HL-60 (cell line): ENCODE data around the gene AZIN2.
"Not testable (repeated sequence)": the region's sequence is repeated elsewhere in the genome, so short reads cannot be mapped to it uniquely, and the experiment has no call there.

Experiments used
- DNase-seq, 2 experiments: peaks; one replicate each; pipeline ENCODE4 v3.0.0-alpha.2; 2010 to 2020; ENCODE audit warnings: low read depth in 1 of 2, low spot score in 1 of 2
- H3K27ac ChIP-seq: fragments of 250-450 bp; sonication (Bioruptor Pico); replicated peaks from 2 replicates; pipeline ENCODE4 v1.5.1; 2020; ENCODE audit warnings: mild to moderate bottlenecking, moderate library complexity
- H3K27me3 ChIP-seq: fragments of 250-450 bp; sonication (Bioruptor Pico); 2 replicates; pipeline ENCODE4 v1.5.1; 2021; ENCODE audit warnings: mild to moderate bottlenecking, moderate library complexity; ENCODE audit not compliant: insufficient read depth, poor library complexity, severe bottlenecking
- H3K4me3 ChIP-seq: replicated peaks from 2 replicates; pipeline ENCODE4 v1.5.1; 2011; ENCODE audit warnings: mild to moderate bottlenecking, control low read depth, low read length; ENCODE audit not compliant: insufficient read depth
- GABPA ChIP-seq: IDR thresholded peaks from 2 replicates; pipeline ENCODE4 v1.6.1; 2012; ENCODE audit warnings: low read depth
- POLR2AphosphoS5 ChIP-seq: IDR thresholded peaks from 2 replicates; pipeline ENCODE4 v1.6.1; 2012; ENCODE audit warnings: low read depth
- SPI1 ChIP-seq: IDR thresholded peaks from 2 replicates; pipeline ENCODE4 v1.6.1; 2012; ENCODE audit warnings: low read depth, mild to moderate bottlenecking, borderline replicate concordance
- TF ChIP-seq, protein P1 (sequence below): IDR thresholded peaks from 2 replicates; pipeline ENCODE4 v1.6.1; 2012; ENCODE audit warnings: low read depth; ENCODE audit not compliant: insufficient replicate concordance
- TF ChIP-seq, protein P2 (sequence below): IDR thresholded peaks from one replicate; pipeline ENCODE4 v1.5.1; 2011; ENCODE audit warnings: low read length, control low read depth, inconsistent platforms; ENCODE audit not compliant: insufficient read depth

AZIN2 gene

DNA sequence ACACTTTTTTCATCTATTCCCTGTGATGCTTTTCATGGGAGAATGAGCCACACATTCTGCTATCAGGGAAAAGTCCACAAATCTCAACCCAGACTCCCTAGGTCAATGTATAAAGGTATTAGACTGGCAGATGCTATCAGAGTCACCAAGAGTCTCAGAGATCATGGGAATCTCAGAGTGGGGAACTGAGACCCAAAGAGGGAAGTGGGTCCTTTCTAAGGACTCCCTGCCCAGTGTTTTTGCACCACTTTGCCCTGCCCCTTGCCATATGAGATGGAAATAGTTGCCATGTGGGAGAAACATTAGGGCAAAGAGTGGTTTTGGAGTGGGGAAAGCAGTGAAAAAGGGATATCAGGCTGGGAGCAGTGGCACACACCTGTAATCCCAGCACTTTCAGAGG is 19.1 kb upstream of the AZIN2 start:
- Histone ChIP-seq H3K4me3 (no peak overlapping the region), H3K27ac (no peak overlapping the region), H3K27me3 (no peaks in the 10 kb centered on the region)
- TF ChIP-seq SPI1, result no peak
- TF ChIP-seq POLR2AphosphoS5, result no peak
- TF ChIP-seq, protein P1, sequence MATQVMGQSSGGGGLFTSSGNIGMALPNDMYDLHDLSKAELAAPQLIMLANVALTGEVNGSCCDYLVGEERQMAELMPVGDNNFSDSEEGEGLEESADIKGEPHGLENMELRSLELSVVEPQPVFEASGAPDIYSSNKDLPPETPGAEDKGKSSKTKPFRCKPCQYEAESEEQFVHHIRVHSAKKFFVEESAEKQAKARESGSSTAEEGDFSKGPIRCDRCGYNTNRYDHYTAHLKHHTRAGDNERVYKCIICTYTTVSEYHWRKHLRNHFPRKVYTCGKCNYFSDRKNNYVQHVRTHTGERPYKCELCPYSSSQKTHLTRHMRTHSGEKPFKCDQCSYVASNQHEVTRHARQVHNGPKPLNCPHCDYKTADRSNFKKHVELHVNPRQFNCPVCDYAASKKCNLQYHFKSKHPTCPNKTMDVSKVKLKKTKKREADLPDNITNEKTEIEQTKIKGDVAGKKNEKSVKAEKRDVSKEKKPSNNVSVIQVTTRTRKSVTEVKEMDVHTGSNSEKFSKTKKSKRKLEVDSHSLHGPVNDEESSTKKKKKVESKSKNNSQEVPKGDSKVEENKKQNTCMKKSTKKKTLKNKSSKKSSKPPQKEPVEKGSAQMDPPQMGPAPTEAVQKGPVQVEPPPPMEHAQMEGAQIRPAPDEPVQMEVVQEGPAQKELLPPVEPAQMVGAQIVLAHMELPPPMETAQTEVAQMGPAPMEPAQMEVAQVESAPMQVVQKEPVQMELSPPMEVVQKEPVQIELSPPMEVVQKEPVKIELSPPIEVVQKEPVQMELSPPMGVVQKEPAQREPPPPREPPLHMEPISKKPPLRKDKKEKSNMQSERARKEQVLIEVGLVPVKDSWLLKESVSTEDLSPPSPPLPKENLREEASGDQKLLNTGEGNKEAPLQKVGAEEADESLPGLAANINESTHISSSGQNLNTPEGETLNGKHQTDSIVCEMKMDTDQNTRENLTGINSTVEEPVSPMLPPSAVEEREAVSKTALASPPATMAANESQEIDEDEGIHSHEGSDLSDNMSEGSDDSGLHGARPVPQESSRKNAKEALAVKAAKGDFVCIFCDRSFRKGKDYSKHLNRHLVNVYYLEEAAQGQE, result no peak
- TF ChIP-seq GABPA, result no peak
- TF ChIP-seq, protein P2, sequence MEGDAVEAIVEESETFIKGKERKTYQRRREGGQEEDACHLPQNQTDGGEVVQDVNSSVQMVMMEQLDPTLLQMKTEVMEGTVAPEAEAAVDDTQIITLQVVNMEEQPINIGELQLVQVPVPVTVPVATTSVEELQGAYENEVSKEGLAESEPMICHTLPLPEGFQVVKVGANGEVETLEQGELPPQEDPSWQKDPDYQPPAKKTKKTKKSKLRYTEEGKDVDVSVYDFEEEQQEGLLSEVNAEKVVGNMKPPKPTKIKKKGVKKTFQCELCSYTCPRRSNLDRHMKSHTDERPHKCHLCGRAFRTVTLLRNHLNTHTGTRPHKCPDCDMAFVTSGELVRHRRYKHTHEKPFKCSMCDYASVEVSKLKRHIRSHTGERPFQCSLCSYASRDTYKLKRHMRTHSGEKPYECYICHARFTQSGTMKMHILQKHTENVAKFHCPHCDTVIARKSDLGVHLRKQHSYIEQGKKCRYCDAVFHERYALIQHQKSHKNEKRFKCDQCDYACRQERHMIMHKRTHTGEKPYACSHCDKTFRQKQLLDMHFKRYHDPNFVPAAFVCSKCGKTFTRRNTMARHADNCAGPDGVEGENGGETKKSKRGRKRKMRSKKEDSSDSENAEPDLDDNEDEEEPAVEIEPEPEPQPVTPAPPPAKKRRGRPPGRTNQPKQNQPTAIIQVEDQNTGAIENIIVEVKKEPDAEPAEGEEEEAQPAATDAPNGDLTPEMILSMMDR, result no peak
- DNase-seq, result no peak

DNA sequence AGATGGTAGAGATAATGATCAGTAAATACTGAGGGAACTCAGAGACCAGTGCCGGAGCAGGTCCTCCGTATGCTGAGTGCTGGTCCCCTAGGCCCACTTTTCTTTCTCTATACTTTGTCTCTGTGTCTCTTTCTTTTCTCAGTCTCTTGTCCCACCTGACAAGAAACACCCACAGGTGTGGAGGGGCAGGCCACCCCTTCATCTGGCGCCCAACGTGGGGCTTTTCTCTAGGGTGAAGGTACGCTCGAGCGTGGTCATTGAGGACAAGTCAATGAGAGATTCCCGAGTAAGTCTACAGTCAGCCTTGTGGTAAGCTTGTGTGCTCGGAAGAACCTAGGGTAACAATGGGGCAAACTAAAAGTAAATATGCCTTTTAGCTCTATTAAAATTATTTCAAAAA is 16.7 kb upstream of the AZIN2 start:
- not testable (repeated sequence) for H3K4me3 ChIP-seq, DNase-seq, H3K27ac ChIP-seq, H3K27me3 ChIP-seq

DNA sequence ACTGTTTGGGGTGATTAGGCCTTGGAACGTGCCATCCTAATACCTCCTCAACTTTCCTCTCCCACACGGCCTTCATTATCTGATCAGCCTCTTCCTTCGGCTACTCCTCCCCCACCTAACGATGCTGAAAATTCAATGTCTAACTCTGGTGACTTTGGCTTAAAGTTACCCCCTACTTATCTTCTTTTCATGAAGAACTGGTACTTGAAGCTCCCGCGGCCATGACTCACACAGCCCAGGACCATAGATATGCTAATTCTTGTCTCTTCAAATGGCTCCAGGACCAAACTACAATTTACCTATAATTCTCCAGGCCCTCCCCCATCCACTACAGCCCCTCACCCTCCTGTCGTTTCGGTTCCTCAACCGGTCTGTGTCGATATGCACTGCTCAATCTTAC is 15.7 kb upstream of the AZIN2 start:
- H3K27ac ChIP-seq, result no peak overlapping the region
- H3K27me3 ChIP-seq, result no peaks in the 10 kb centered on the region
- no peak for DNase-seq
- TF ChIP-seq, protein P2, result no peak
- TF ChIP-seq, protein P1, result no peak
- TF ChIP-seq SPI1 (no peak), GABPA (no peak), POLR2AphosphoS5 (no peak)
- H3K4me3 ChIP-seq, result no peak overlapping the region

DNA sequence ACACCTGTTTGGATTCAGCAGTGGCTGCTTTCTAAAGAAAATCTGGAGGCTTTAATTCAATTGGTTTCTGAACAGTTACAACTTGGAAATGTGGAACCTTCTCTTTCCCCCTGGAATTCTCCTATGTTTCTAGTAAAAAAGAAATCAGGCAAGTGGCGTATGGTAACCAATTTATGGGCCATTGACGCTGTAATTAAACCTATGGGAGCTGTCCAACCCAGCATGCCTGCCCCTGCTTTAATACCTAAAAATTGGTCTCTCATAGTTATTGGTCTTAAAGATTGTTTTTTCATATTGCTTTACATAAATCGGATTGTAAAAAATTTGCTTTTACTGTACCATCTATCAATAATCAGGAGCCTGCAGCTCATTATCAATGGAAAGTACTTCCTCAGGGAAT is 14.5 kb upstream of the AZIN2 start:
- not testable (repeated sequence) for H3K27ac ChIP-seq, H3K4me3 ChIP-seq, DNase-seq, H3K27me3 ChIP-seq
- TF ChIP-seq, protein P1, result peak; percentile 32

DNA sequence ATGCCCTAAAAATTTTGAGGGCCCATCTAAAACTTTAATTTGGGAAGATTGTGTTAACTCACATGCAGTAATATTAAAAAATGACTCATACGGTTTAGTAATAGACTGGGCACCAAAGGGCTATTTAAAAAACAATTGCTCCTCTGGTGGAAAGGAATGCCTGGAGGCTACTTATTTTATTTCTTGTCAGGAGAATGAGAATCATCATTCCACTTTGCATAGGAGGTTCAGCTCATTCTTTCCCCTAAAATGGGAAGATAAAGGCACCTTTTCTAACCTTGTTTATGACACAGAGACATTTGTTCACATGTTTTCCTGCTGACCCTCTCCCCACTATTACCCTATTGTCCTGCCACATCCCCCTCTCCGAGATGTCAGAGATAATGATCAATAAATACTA is 12.8 kb upstream of the AZIN2 start:
- H3K27me3 ChIP-seq, DNase-seq, H3K4me3 ChIP-seq, H3K27ac ChIP-seq: not testable (repeated sequence)
